NCI-H774 (cell line): Measurements from ENCODE around the gene SPATA3.
"Not testable (repeated sequence)": the region's sequence is repeated elsewhere in the genome, so short reads cannot be mapped to it uniquely, and the experiment has no call there.

ENCODE experiments used
- DNase-seq: peaks from one replicate; lab custom pipeline; 2025; lab: John Stamatoyannopoulos, UW

Gene SPATA3

GRCh38 chr2:230995821-230996220, at the start of gene SPATA3:
Gene SPATA3 (plus strand): TSS chr2:230996121. CDS start chr2:230996234, 113 bp downstream.
- DNase-seq, result no peak

GRCh38 chr2:230946429-230947234, 49.3 kb upstream of the SPATA3 start:
- DNase-seq, result no peak

GRCh38 chr2:230947235-230947576, 48.7 kb upstream of the SPATA3 start:
- no peak for DNase-seq

- no peak for DNase-seq
Measured at GRCh38 chr2:230947908-230948365, 48.0 kb upstream of the SPATA3 start.

GRCh38 chr2:230949966-230950873, 45.7 kb upstream of the SPATA3 start:
- no peak for DNase-seq

GRCh38 chr2:230950874-230951339, 45.0 kb upstream of the SPATA3 start:
- no peak for DNase-seq

- DNase-seq, result no peak
Measured at GRCh38 chr2:230951396-230951795, 44.5 kb upstream of the SPATA3 start.

- DNase-seq, result no peak
Measured at GRCh38 chr2:230952226-230952956, 43.5 kb upstream of the SPATA3 start.

- no peak for DNase-seq
Measured at GRCh38 chr2:230953845-230954244, 42.1 kb upstream of the SPATA3 start.

GRCh38 chr2:230954746-230955145, 41.2 kb upstream of the SPATA3 start:
- DNase-seq, result no peak

- DNase-seq, result no peak
Measured at GRCh38 chr2:230955163-230955737, 40.7 kb upstream of the SPATA3 start.

- DNase-seq, result no peak
Measured at GRCh38 chr2:230956827-230957755, 38.8 kb upstream of the SPATA3 start.

- no peak for DNase-seq
Measured at GRCh38 chr2:230957756-230958391, 38.0 kb upstream of the SPATA3 start.

GRCh38 chr2:230958820-230959756, 36.8 kb upstream of the SPATA3 start:
- no peak for DNase-seq

- no peak for DNase-seq
Measured at GRCh38 chr2:230960026-230960425, 35.9 kb upstream of the SPATA3 start.

- no peak for DNase-seq
Measured at GRCh38 chr2:230961091-230961491, 34.8 kb upstream of the SPATA3 start.

- no peak for DNase-seq
Measured at GRCh38 chr2:230964136-230964730, 31.7 kb upstream of the SPATA3 start.

- no peak for DNase-seq
Measured at GRCh38 chr2:230967113-230967512, 28.8 kb upstream of the SPATA3 start.

- not testable (repeated sequence) for DNase-seq
Measured at GRCh38 chr2:230968314-230968713, 27.6 kb upstream of the SPATA3 start.
